Fibroblast of skin of abdomen (primary cell): ENCODE measurements around the gene IQSEC3.

ENCODE experiments used
- DNase-seq: peaks from one replicate; pipeline ENCODE4 v3.0.0-alpha.2; 2013

Gene IQSEC3

GRCh38 chr12:166425-167075, 100.0 kb downstream of the IQSEC3 start:
- no peak for DNase-seq

GRCh38 chr12:167959-168600, 101.5 kb downstream of the IQSEC3 start:
- DNase-seq = no peak

- peak; percentile 51 for DNase-seq
Observed at GRCh38 chr12:168763-169525, 102.4 kb downstream of the IQSEC3 start.

GRCh38 chr12:169528-170370, 103.2 kb downstream of the IQSEC3 start:
- DNase-seq = no peak

- no peak for DNase-seq
Observed at GRCh38 chr12:170371-171225, 104.0 kb downstream of the IQSEC3 start.

GRCh38 chr12:171276-171675, 104.7 kb downstream of the IQSEC3 start:
- DNase-seq = no peak

GRCh38 chr12:171743-172676, 105.4 kb downstream of the IQSEC3 start:
- DNase-seq = no peak

- DNase-seq = no peak
Observed at GRCh38 chr12:172732-173161, 106.2 kb downstream of the IQSEC3 start.

GRCh38 chr12:174124-174523, 107.6 kb downstream of the IQSEC3 start:
- no peak for DNase-seq

GRCh38 chr12:174596-174995, 108.0 kb downstream of the IQSEC3 start:
- DNase-seq = no peak

GRCh38 chr12:175250-175649, 108.7 kb downstream of the IQSEC3 start:
- no peak for DNase-seq

- DNase-seq = no peak
Observed at GRCh38 chr12:175759-176158, 109.2 kb downstream of the IQSEC3 start.

GRCh38 chr12:176321-177181, 110.0 kb downstream of the IQSEC3 start:
- DNase-seq = peak; percentile 66

- DNase-seq = no peak
Observed at GRCh38 chr12:177336-177979, 110.9 kb downstream of the IQSEC3 start.

GRCh38 chr12:177980-178828, 111.6 kb downstream of the IQSEC3 start:
- no peak for DNase-seq

- DNase-seq = no peak
Observed at GRCh38 chr12:178829-179109, 112.2 kb downstream of the IQSEC3 start.

- no peak for DNase-seq
Observed at GRCh38 chr12:179131-179884, 112.7 kb downstream of the IQSEC3 start.

GRCh38 chr12:179885-180284, 113.3 kb downstream of the IQSEC3 start:
- no peak for DNase-seq
